Measurements from ENCODE around the gene TMCC2.
A peak's percentile ranks its signal among the peaks of the same experiment; 100 is the strongest.
"Not testable (repeated sequence)": the region's sequence is repeated elsewhere in the genome, so short reads cannot be mapped to it uniquely, and the experiment has no call there.

Gene TMCC2

DNA sequence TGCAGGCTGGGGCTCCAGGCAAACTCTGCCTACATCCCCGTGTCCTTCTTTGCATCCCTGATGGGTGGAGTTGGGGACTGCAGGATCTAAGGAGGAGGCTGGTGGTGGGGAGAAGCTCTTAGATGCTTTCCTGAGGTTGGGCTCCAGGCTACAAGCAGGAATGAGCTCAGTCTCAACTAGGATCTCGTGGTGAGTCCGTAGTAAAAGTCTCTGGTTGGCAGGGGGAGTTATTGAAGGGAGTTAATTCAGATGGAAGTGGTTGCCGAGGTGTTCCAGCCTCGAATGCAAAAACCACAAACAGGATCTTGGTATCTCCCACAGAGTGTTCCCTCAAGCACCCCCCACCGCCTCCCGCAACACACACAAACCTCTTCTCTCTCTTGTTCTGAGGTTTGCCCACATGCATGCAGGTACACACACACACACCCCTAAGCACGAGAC, 35.0 kb downstream of the TMCC2 start:
- no peak for DNase-seq

DNA sequence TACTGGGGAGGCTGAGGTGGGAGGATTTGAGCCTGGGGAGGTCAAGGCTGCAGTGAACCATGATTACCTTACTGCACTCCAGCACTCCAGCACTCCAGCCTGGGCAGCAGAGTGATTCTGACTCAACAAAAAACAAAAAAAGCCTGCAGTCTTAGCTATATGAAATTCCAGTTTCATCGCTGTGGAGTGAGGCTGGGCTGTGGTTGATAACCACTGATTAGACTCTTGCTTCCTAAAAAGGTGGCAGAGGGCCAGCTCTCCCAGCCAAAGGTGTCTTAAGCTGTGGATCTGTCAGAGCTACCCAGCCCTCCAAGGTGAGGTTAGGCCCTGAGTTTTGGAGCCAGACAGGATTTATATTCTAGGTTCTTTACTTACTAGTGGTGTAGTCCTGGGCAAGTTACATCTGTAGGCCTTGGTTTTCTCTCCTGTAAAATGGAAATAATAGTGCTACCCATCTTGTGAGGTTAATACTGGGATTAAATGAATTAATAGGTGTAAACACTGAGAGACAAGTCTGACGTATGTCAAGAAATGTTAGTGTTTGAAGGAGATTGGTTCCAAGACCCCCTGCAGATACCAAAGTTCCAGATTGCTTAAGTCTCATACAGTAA, 35.9 kb downstream of the TMCC2 start:
- no peak for DNase-seq

DNA sequence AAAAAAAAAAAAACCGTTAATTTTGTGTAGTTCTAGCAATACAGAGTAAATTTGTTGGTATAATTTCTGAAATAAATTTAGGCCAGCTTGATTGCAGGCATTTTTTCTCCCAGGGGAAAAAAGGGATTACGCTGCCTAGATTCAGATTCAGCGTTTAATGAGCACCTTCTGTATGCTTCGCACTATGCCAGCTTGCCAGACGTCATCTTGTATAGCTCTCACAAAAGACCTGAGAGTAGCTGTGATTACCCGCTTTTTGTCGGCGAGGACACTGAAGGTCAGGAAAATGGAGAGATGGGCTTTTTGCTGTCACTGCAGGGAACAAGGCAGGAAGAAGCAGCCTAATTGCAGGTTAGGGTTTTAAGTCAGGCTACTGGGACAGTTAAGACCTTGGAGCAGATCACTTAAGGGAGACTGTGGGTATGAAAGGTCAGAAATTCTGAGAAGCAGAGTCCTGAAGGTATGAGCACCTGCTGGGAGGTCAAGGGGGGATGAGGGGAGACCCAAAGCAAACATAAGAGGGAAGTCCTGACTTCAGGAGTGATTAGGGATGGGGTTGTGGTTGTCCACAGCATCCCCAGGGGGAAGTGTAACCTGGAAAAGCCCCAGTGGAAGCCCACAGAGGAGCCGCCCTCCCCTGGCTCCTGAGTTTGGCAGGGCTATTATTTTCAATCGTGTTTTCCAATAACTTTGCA, 39.0 kb downstream of the TMCC2 start:
- DNase-seq: no peak

- no peak for DNase-seq
These were observed 39.7 kb downstream of the TMCC2 start for GRCh38 chr1:205267306-205267902.

DNA sequence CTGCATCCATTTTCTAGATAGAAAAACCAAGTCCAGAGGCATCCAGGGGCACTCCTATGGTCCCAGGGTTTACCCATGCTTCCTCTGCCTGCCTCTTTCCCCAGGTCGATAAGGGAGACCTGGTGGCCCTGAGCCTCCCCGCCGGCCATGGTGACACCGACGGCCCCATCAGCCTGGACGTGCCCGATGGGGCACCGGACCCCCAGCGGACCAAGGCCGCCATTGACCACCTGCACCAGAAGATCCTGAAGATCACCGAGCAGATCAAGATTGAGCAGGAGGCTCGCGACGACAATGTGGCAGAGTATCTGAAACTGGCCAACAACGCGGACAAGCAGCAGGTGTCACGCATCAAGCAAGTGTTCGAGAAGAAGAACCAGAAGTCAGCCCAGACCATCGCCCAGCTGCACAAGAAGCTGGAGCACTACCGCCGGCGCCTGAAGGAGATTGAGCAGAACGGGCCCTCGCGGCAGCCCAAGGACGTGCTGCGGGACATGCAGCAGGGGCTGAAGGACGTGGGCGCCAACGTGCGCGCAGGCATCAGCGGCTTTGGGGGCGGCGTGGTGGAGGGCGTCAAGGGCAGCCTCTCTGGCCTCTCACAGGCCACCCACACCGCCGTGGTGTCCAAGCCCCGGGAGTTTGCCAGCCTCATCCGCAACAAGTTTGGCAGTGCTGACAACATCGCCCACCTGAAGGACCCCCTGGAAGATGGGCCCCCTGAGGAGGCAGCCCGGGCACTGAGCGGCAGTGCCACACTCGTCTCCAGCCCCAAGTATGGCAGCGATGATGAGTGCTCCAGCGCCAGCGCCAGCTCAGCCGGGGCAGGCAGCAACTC, 41.3 kb downstream of the TMCC2 start:
- no peak for DNase-seq

GRCh38 chr1:205269711-205270110, 42.0 kb downstream of the TMCC2 start:
- DNase-seq: no peak

DNA sequence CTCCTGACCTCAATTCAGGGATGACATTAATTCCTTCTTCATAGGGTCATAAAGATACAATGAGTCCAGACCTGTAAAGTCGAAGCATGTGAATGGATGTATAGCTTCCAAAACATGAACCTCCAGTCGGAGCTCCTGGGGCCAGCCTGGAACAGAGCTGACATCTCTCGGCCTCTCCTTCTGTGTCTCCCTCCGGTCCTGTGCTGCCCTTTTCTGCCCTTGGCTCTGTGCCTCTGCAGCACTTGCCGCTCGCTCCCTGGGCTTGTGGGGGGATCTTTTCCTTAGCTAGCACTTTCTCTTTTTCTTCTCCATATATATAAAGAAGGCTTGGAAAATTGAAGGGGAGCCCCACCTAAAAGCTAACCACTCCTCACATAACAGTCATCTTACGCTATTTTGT, 42.5 kb downstream of the TMCC2 start:
- no peak for DNase-seq

DNA sequence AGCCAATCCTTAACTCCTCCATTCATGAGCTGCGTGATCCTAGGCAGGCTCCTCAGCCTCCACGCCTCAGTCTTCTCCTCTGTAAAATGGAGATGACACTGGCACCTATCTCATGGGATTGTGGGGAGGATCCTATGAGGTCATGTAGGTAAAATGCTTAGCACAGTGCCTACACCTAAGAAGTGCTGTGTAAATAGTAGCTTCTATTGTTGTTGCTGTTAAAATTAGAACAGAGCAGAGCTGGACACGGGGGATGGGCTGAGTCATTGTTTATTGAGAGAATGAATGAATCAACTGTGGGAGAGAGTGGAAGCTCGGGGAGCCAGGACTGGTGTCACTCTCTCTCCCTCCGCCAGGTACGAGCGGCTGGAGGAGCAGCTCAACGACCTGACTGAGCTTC, 43.0 kb downstream of the TMCC2 start:
- no peak for DNase-seq

GRCh38 chr1:205271277-205271676, 43.5 kb downstream of the TMCC2 start:
- DNase-seq: no peak

DNA sequence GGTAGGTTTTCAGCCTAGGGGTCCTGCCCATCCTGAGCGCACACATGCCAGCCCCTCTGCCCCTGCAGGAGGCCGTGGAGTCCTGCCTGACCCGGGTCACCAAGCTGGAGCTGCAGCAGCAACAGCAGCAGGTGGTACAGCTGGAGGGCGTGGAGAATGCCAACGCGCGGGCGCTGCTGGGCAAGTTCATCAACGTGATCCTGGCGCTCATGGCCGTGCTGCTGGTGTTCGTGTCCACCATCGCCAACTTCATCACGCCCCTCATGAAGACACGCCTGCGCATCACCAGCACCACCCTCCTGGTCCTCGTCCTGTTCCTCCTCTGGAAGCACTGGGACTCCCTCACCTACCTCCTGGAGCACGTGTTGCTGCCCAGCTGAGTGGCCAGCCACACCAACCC, 44.0 kb downstream of the TMCC2 start:
- no peak for DNase-seq

DNA sequence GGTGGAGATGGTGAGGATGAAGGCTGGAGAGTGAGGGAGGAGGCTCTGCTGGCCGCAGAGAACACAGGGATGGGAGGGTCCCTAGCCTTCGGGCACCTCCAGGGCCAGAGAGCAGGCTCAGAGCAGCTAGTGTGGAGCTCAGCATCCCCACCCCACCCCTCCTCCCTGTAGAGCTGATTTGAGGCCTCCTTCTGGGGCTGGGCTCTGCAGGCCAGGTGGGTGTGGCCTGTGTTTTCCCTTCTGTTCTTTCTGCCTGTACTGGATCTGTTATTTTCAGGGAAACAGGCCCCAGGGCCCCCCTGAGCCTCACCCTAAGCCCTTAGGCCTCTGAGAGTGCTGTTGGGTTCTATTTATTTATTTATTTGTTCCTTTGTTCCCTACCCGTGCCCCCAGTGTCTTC, 44.8 kb downstream of the TMCC2 start:
- DNase-seq: no peak

DNA sequence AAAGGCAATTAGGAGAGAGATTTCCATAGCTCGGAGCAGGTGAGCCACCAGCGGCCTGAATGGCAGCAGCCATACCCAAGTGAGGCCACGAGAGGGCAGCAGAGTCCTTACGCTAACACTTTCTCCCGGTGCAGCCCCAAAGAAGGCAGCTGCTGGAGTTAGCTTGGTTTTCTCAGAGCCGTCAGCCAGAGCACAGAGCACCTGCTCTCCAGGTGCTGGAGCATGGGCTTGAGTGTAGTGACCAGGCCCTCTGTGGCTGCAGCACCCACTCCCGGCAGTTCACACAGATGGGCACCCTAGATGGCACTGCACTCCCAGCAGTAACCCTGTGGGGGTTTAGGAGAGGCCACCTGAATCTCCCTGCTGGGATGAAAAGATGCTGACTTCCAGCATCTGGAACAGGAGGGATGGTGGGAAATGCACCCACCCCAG, 45.8 kb downstream of the TMCC2 start:
- peak; percentile 86 for DNase-seq

GRCh38 chr1:205274041-205274691, 46.4 kb downstream of the TMCC2 start:
- DNase-seq: no peak

DNA sequence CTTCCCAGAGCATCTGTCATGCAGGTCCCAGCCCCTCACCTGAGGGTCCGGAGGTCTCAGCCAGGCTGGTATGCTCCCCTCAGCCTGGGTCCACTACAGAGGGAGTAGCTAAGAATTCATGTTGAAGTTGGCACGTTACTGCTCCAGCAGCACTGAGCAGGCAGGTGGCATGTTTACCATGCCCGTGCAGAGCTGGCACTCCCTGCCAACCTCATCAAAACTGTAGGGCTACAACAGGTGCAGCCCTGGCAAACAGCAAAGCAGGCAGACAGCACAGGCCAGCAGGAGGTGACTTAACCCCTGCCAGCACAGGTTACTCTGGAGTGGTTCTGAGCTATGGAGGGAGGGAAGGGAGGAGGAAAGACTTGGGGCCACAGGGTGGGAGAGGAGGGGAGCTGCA, 47.4 kb downstream of the TMCC2 start:
- no peak for DNase-seq

GRCh38 chr1:205275916-205276688, 48.4 kb downstream of the TMCC2 start:
- no peak for DNase-seq

GRCh38 chr1:205276689-205277065, 48.9 kb downstream of the TMCC2 start:
- no peak for DNase-seq

DNA sequence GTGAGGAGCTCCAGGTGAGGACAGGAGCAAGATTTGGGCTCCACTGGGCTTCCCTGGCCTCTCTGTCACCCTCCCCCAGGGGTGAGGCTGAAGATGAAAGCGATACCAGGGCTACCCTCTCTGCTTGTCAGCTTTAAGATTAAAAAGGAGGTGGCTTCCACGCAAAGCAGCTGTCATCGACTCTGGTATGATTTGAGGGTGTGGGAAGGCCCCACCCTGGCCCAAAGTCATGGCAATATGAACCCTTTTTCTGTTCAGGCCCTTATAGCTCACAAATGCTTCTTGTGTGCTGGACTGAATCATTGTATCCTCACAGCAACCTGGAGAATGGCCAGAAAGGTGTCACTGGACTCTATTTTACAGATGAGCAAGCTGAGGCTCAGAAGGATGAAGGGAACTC, 52.2 kb downstream of the TMCC2 start:
- no peak for DNase-seq

DNA sequence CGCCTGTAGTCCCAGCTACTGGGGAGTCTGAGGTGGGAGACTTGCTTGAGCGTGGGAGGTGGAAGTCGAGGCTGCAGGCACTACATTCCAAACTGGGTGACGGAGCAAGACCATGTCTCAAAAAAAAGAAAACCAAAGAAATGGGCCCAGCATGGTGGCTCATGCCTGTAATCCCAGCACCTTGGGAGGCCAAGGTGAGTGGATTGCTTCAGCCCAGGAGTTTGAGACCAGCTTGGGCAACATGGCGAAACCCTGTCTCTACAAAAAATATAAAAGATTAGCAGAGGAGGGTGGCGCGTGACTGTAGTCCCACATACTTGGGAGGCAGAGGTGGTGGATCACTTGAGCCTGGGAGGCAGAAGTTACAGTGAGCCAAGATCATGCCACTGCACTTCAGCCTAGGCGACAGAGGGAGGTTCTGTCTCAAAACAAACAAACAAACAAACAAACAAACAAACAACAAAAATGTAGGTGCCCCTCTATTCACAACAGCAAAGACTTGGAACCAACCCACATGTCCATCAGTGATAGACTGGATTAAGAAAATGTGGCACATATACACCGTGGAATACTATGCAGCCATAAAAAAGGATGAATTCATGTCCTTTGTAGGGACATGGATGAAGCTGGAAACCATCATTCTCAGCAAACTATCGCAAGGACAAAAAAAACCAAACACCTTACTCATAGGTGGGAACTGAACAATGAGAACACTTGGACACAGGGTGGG, 53.1 kb downstream of the TMCC2 start:
- not testable (repeated sequence) for DNase-seq

DNA sequence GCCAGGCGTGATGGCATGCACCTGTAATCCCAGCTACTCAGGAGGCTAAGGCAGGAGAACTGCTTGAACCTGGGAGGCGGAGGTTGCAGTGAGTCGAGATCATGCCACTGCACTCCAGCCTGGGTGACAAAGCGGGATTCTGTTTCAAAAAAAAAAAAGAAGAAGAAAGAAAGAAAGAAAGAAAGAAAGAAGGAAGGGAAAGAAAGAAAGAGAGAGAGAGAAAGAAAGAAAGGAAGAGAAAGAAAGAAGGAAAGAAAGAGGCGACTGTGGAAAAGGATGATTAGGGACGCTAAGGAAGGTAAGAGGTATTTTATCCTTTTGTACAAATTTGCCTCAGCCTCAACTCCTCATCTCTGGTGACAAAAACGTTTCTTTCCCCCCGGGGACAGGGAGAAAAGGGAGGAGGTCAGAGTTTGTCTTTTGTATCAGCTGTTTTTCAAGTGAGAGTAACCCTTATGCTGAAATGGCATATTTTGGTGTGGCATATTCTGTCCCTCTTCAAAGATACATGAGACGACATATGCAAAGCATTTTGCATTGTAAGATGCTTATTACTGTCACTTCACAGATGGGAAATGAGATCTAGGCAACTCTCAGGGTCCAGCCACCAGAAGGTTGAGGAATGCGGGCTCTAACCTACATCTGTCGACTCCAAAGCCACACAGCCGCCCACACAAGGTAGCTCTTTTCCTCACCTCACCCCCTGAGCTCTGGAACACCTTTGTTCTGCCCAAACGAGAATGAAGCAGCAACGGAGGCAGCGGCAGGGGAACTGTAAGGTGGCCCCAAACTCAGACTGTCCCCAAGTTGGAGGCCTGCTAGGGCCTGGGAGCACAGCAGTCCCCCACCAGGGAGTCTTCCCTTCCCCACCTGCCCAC, 55.8 kb downstream of the TMCC2 start:
- DNase-seq: no peak

GRCh38 chr1:205284420-205285144, 56.8 kb downstream of the TMCC2 start:
- DNase-seq: peak; percentile 79

Measured in activated naive CD4-positive, alpha-beta T cell treated with Interleukin-2 at 50 U/mL for 16 hours (primary cell).